HL-60 (cell line): ENCODE measurements around the gene FBLIM1.

ENCODE experiments used
- CTCF ChIP-seq: IDR thresholded peaks from one replicate; pipeline ENCODE4 v1.5.1; 2011; ENCODE audit warnings: low read length, control low read depth, inconsistent platforms; ENCODE audit not compliant: insufficient read depth
- GABPA ChIP-seq: IDR thresholded peaks from 2 replicates; pipeline ENCODE4 v1.6.1; 2012; ENCODE audit warnings: low read depth
- POLR2AphosphoS5 ChIP-seq: IDR thresholded peaks from 2 replicates; pipeline ENCODE4 v1.6.1; 2012; ENCODE audit warnings: low read depth
- REST ChIP-seq: IDR thresholded peaks from 2 replicates; pipeline ENCODE4 v1.6.1; 2012; ENCODE audit warnings: low read depth; ENCODE audit not compliant: insufficient replicate concordance
- SPI1 ChIP-seq: IDR thresholded peaks from 2 replicates; pipeline ENCODE4 v1.6.1; 2012; ENCODE audit warnings: low read depth, mild to moderate bottlenecking, borderline replicate concordance

- TF ChIP-seq CTCF = no peak
- TF ChIP-seq POLR2AphosphoS5 = no peak
- TF ChIP-seq SPI1 = peak; percentile 55
- no peak for TF ChIP-seq REST
- no peak for TF ChIP-seq GABPA
These were observed 23.1 kb upstream of the FBLIM1 start for GRCh38 chr1:15735304-15736037.
